CD4-positive, alpha-beta T cell treated with Interleukin-4 for 4 hours (primary cell): ENCODE data around the gene SAMHD1.
A peak's percentile ranks its signal among the peaks of the same experiment; 100 is the strongest.
"Not testable (repeated sequence)": the region's sequence is repeated elsewhere in the genome, so short reads cannot be mapped to it uniquely, and the experiment has no call there.

Experiments used
- DNase-seq: peaks from one replicate; pipeline ENCODE4 v3.0.0-alpha.2; 2020

SAMHD1 gene

DNA sequence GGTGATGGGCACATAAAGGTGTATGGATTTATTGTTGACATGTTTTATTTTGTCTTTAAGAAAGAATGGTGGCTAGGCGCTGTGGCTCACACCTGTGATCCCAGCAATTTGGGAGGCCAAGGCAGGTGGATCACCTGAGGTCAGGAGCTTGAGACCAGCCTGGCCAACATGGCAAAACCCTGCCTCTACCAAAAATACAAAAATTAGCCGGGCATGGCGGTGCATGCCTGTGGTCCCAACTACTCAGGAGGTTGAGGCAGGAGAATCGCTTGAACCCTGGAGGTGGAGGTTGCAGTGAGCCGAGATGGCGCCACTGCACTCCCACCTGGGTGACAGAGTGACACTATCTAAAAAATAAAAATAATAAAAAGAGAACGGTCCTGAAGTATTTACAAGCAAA, 45.4 kb downstream of the SAMHD1 start:
- DNase-seq = not testable (repeated sequence)

DNA sequence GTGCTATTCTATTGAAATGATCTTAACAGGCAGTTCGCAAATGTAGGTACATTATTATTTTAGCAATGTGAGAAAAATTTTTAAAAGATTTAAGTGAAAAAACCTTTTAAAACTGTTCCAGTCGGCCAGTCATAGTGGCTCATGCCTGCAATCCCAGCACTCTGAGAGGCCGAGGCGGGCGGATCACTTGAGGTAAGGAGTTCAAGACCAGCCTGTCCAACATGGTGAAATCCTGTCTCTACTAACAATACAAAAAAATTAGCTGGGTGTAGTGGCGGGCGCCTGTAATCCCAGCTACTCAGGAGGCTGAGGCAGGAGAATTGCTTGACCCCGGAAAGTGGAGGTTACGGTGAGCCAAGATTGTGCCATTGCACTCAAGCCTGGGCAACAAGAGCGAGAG, 45.9 kb downstream of the SAMHD1 start:
- DNase-seq = not testable (repeated sequence)

DNA sequence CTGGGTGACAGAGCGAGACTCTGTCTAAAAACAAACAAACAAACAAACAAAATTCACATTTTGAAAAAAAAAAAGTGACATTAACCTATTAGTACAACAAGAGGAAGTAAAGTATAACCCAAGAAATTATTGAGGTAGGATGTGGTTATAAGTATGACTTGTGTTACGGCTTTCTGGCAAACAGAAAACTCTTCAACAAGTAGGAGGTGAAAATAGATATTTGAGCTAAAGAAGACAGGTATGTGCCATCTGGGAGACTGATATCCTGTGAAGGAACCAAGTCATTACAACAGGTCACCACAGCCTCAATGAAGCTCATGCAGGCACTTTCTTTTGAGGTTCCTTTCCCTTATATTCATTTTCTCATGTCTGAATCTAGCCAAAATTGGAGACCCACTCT, 46.8 kb downstream of the SAMHD1 start:
- DNase-seq = no peak

DNA sequence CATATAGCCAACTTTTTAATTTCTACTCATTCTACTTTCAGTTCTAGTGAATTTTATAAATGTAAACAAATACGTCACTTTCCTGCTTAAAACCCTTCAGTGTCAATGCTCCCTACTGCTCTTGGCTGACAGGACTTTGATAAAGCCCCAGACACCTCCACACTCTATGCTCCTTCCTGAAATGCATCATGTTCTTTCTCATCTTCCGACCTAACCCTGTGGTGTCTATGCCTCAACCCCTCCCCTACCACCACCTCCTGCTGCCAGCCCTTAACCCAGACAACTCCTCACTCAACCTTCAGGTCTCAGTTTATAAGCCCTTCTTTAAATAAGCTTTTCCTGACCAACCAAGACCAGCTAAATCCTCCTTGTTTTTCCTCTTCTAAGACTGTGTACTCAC, 56.5 kb downstream of the SAMHD1 start:
- no peak for DNase-seq

GRCh38 chr20:36893801-36894200, 57.7 kb downstream of the SAMHD1 start:
- DNase-seq = no peak

GRCh38 chr20:36891211-36891610, 60.3 kb downstream of the SAMHD1 start:
- no peak for DNase-seq

- DNase-seq = no peak
Observed at GRCh38 chr20:36890586-36890985, 60.9 kb downstream of the SAMHD1 start.

GRCh38 chr20:36888880-36889516, 62.5 kb downstream of the SAMHD1 start:
- no peak for DNase-seq

DNA sequence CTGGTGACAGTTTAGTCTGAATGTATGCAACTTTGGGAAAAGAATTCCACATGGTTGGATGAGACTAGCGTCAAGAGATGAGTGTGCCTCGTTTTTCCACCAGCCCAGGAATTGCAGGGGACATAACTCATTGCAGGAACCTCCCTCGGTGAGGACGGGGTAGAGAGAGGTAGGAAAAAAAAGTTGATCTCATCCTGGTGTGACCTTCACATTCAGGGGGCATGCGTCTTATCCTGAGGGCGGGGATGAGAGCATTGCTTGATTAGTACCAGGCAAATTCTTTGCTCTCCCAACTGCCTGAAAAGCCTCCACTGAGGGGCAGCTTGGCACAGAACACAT, 63.8 kb downstream of the SAMHD1 start:
- DNase-seq = no peak

GRCh38 chr20:36886859-36887751, 64.4 kb downstream of the SAMHD1 start:
- peak; percentile 69 for DNase-seq

DNA sequence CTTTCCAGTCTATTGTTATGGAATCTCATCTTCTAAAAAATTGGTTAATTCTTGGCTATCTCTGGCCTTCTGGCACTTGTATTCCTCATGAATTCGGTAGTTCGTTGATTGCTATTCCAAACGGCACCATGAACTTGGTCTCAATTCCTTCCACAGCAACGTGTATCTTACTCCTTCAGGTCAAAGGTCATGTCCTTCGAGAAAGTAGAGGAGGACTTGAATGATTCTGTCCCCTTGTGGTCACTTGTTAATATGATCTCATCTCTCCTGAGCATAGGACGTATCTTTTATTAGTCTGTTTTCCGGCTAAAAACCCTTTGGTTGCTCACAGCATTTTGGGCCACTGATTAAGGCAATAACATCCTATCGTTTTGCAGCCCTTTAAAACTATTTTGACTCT, 66.2 kb downstream of the SAMHD1 start:
- DNase-seq = no peak

- no peak for DNase-seq
Observed at GRCh38 chr20:36883977-36884535, 67.5 kb downstream of the SAMHD1 start.

GRCh38 chr20:36881888-36882287, 69.6 kb downstream of the SAMHD1 start:
- no peak for DNase-seq

DNA sequence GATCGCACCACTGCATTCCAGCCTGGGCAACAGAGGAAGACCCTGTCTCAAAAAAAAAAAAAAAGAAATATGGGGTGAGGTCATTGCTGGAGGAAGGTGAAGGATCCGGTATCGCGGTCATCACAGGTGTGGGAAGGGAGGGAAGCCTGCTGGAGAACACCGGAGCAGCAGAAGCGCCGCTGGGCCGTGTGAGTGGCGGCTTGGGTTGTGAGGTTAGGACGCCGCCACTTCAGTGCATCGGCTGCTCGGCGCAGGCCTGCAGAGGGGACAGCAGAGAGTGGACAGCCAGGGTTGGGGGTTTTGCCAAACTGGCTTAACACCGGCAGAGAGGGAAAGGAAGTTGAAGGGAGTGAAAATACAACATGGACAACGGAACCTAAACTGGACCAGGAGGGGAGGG, 70.2 kb downstream of the SAMHD1 start:
- no peak for DNase-seq

GRCh38 chr20:36880741-36881250, 70.7 kb downstream of the SAMHD1 start:
- DNase-seq = no peak

- DNase-seq = no peak
Observed at GRCh38 chr20:36878941-36879340, 72.6 kb downstream of the SAMHD1 start.

DNA sequence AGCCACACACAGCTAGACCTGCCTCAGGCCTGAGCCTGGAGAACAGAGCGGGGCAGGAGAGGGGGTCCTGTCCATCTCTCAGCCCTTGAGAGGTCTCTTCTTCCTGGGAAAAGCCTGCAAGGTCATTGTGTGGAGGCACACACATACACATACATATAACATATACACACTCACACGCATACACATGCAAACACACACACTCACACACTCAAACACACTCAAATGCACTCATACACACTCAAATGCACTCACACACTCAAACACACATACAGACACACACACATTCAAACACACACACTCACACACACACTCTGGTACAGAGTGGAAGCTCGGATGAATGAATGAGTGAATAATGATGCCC, 75.1 kb downstream of the SAMHD1 start:
- no peak for DNase-seq

DNA sequence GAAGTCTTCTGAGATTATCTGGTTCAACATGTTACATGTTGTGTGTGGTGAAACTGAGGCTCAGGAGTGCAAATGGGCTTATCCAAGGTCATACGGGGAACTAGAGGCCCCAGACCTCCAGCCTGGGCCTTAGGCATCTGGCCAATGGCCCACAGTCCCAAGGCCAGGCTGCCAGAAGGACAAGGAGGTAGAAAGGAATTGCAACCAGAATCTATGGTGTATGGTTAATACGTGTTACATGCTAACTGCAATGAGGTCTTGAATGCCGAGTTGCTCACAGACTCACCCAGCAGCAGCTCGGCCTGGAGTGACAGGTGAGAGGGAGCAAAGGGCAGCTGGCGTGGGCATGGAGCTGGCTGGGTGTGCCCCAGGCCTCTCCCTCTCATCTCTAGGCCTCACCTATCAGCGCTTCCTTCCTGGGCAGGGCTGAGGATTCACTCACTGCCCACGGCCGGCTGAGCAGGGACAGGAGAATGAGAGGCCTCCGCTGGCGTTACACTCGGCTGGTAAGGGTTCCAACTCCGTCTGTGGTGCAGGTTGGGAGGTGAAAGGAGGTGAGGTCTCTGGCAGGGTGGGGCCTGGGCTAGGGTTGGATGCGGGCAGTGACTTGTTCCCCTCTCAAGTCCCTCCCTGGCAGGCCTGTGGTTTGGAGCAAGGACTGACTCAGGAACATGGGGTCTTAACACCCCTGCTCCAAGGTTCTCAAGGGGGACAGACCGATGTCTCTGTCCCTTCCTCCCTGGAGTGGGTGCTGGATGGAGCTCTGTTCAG, 75.6 kb downstream of the SAMHD1 start, which contains the start of gene TLDC2:
Gene TLDC2, plus strand, starts transcription at position 437 of the 771 bp plus-strand sequence. Its CDS starts 37 bp downstream, at position 474.
- no peak for DNase-seq

- DNase-seq = not testable (repeated sequence)
Observed at GRCh38 chr20:36875093-36875492, 76.4 kb downstream of the SAMHD1 start.

- no peak for DNase-seq
Observed at GRCh38 chr20:36873498-36874189, 77.9 kb downstream of the SAMHD1 start.

DNA sequence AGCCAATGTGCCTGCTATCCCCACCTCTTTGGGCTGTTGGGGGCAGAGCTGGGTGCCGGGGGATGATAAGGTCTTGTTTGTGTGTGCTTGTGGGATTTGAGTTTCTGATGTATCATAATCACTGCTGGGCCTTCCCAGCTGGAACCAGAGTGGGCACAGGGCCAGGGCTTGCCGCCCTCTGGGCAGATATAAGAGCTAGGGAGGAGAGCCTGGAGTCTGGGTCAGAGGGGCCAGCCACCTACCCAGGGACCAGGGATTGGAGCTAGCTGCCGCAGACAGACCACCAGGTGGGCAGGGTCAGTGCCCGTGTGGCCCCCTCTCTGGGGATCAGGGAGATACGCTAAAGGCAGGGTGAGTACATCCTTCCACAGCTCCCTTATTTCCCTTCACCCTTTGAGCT, 78.7 kb downstream of the SAMHD1 start:
- no peak for DNase-seq
